22Rv1 (cell line): ENCODE measurements around the gene AFAP1L2.

Experiments used
- CTCF ChIP-seq: fragments of 450-650 bp; IDR thresholded peaks from 2 replicates; pipeline ENCODE4 v1.5.1; 2017; ENCODE audit warnings: mild to moderate bottlenecking
- ZFX ChIP-seq: fragments of 450-650 bp; IDR thresholded peaks from 2 replicates; pipeline ENCODE4 v1.6.1; 2017; ENCODE audit warnings: antibody characterized with exemption, borderline replicate concordance

GRCh38 chr10:114347241-114347640, 57.1 kb downstream of the AFAP1L2 start:
- no peak for TF ChIP-seq CTCF
- TF ChIP-seq ZFX, result no peak
